SIG-M5 treated with dmso at 0.1 percent for 504 hours (cell line): Measurements from ENCODE around the gene SLC4A1AP.

ENCODE experiments used
- DNase-seq: peaks from one replicate; lab custom pipeline; 2025; ENCODE audit not compliant: unreplicated experiment; lab: John Stamatoyannopoulos, UW

Gene SLC4A1AP

DNA sequence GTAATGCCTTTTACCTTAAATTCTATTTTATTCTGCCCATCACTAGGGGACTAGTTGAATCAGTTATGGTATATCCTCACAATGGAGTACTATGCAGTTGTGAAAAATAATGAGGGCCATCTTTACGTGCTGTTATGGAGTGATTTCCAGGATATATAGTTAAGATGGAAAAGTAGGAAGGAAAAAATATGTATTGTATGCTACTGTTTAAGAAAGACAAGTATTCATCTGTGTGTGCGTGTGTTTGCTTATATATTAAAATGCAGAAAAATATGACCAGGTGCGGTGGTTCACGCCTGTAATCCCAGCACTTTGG is 75.3 kb downstream of the SLC4A1AP start:
- DNase-seq: no peak

DNA sequence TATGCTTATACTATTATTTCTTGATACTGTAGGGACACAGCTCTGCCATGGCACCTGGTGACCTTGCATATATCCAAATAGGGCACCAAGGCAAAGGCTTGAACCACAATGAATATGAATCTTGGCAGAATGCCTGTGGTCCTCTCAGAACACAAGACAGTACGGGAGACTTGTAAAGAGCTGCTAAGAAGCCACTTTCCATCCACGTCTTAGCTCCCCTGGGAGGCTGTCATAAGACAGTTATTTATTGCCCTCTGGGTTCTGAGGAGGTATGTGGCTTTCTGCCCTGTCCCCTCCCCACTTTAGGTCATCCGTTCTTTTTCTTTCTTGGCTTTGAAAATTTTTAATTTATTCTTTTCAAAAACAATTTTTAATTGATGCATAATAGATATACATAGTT is 78.0 kb downstream of the SLC4A1AP start:
- no peak for DNase-seq

DNA sequence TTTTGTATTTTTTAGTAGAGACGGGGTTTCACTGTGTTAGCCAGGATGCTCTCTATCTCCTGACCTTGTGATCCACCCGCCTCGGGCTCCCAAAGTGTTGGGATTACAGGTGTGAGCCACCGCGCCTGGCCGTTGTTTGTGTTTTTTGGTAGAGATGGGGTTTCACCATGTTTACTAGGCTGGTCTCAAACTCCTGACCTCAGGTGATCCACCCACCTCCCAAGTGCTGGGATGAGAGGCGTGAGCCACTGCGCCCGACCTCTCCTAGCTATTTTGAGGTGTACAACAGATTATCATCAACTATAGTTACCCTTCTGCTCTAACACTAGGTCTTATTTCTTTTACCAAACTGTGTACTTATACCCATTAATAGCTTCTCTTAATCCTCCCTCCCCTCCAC is 78.9 kb downstream of the SLC4A1AP start:
- no peak for DNase-seq
